ENCODE results near the gene SOBP. TPM values are rescaled to one million over a fixed set of nuclear protein-coding genes. Genes with fewer than 3 reads are reported as not detected.

SOBP gene
- polyA plus RNA-seq, 10 donors = 12.7 to 19.1 (median 15.4) TPM

DNA sequence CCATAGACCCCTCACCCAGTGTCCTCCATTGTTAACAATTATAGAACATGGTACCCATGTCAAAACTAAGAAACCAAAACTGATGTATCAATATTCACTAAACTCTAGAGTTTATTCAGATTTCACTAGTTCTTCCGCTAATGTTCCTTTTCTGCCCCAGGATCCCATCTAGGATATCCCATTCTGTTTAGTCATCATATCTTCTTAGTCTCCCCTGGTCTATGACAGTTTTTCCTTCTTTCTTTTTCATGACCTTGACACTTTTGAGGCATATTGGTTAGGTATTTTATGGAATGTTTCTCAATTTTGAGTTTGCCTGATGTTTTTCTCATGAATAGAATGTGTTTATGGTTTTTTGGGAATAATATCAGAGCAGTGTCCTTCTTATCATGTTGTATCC is 187.5 kb downstream of the SOBP start:
- DNase-seq = no peak

GRCh38 chr6:107679457-107679856 is 189.5 kb downstream of the SOBP start:
- peak; percentile 60 to 85 (median 63) for DNase-seq

DNA sequence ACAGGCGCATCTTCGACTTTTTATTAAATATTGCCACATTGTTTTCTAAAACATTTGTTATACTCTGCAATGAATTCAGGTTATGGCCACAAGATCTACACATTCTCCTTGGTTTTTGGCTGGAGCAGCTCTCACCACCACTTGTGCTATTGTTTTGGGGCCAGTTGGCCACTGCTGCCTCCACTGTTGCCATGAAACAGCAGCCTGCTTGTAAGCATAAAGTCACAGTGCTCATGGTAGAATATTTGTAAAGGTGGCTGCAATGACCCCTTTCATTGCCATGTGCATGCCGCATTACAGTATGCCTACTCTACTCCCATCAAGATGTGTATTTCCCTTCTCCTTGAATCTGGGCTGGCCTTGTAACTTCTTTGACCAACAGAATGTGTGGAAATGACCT is 192.8 kb downstream of the SOBP start:
- DNase-seq = no peak

- DNase-seq = no peak
These were observed 193.3 kb downstream of the SOBP start for GRCh38 chr6:107683183-107683582.

DNA sequence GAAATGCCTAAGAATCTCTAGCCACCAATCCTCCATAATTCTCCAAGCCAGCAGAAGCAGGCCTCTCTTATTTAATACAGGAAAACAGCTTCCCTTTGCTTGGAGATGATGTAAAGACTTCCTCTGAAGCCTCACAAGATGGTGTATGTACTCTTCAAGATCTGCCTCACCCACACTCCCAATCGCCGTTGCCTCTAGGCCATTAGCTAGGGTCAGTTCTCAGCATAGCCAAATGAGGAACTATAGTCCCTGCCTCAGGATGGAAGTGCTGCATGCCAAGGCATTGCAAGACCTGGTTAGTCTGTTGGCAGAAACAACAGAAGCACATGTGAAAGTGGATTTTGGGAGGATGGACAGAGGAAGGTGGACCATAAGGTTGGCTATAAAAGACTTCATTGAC is 195.1 kb downstream of the SOBP start:
- DNase-seq = no peak

GRCh38 chr6:107689190-107689589 is 199.3 kb downstream of the SOBP start:
- no peak for DNase-seq

GRCh38 chr6:107689951-107690642 is 200.2 kb downstream of the SOBP start:
- DNase-seq = peak; percentile 41 to 89 (median 74)

DNA sequence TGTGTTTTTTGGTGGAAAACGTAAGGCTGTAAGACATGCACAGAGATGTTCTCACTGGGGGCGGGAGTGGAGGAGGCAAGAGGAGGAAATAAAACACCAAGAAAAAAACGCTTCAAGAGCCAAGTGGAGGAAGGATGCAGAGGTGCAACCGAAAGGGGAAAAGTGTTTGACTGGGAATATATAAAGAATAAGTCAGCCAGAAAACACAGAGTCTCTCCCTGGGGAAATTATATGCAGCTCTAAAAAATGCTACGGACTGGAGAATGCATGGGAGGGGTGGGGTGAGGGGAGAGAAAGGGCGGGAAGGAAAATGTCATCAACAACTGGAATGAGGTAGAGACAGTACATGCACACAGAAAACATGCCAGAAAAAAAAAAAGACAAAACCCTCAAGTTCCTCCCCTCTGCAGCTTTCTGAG is 200.7 kb downstream of the SOBP start:
- peak; percentile 90 to 95 (median 90) for DNase-seq

GRCh38 chr6:107691062-107691751 is 201.3 kb downstream of the SOBP start:
- DNase-seq = peak; percentile 77 to 93 (median 92)

DNA sequence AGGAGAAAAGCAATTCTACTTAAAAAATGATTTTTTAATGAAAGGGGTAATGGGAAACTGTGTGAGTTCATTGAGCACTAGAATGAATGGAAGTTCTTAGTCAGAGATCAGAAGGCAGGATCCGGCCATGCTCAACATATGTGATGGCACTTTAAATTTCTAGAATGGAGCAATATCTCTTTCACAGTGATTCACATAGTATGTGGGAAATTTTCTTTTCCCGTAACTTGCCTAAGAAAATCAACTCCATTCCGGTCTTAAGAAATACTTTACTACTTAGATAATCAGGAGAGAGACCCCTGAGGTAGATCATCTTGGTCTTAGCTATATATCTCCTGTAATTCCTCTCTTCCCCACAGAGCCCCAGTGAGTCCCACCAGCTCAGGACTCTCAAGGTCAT is 202.4 kb downstream of the SOBP start:
- peak in 2 of 3 donors; percentile 45 to 66 for DNase-seq

- DNase-seq = no peak
These were observed 205.3 kb downstream of the SOBP start for GRCh38 chr6:107695061-107695720.

GRCh38 chr6:107697682-107698081 is 207.8 kb downstream of the SOBP start:
- peak in 1 of 3 donors; percentile 63 for DNase-seq

GRCh38 chr6:107698146-107698545 is 208.2 kb downstream of the SOBP start:
- peak in 1 of 3 donors; percentile 39 for DNase-seq

DNA sequence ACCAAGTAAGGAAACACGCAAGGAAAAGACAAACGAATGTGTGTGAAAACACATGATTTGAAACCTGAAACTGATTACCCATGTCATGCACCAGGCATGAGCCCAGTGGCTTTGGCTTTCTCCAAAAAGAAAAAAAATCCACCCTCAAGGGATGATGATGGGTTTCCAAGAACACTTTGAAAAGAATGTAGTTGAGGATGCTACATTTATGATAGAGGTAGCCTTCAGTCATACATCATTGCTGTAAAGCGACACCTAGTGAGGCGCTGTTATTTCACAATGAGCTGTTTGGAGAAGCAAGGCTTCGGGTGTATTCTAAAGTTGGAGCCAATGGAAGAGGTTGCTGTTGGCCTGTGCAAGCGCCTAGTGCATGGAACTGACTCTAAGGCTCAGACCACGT is 209.3 kb downstream of the SOBP start:
- DNase-seq = no peak

DNA sequence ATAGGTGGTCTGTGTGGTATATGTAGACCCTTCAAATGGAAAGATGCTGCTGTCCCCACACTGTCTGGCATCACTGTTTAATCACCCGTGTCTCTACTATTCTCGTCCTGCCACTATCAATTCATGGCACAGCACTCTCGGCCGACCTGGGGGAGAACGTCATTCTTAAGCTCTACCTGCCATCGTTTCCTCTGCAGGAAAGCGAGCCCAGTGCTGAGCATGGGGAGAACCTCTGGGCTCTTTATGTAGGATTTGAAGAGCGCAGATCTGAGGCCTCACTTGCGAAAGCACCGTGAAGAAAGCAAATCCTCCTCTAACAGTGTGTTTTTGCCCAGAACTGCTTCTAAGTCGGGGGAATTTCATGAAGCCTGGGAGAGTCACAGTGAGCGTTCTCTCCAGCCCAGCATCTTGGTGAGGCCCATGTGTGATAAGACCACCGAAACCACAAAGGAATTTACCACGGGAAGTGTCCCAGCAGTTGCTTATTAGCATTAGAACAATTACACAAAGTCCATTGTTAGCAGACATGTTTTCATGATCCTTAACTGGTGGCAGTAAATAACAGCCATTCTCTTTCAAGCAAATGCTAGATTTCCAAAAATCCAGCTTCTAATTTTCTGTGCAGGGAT is 209.9 kb downstream of the SOBP start:
- DNase-seq = no peak

GRCh38 chr6:107703606-107704005 is 213.7 kb downstream of the SOBP start:
- DNase-seq = no peak

GRCh38 chr6:107704347-107705013 is 214.6 kb downstream of the SOBP start:
- peak; percentile 61 to 87 (median 76) for DNase-seq

DNA sequence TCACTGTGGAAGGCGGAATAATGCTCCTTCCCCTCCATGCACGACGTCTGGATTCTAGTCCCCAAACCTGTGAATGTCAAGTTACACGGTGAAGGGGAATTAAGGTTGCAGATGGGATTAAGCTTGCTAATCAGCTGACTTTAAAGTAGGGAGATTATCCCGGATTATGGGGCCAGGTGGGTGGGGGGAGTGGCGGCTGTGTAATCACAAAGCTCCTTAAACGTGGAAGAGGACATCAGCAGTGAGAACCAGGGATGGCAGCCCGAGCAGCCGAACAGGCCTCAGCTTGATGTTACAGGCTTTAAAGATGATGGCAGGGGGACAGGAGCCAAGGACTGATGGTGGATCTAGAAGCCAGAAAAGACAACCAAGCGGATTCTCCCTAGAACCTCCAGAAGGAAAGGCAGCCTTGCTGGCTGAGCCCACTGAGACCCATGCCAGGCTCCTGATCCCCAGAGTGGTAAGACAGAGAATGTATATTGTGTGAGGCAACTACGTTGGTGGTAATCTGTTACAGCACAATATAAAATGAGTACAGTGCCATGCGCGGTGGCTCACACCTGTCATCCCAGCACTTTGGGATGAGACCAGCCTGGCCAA is 216.7 kb downstream of the SOBP start:
- DNase-seq = no peak

DNA sequence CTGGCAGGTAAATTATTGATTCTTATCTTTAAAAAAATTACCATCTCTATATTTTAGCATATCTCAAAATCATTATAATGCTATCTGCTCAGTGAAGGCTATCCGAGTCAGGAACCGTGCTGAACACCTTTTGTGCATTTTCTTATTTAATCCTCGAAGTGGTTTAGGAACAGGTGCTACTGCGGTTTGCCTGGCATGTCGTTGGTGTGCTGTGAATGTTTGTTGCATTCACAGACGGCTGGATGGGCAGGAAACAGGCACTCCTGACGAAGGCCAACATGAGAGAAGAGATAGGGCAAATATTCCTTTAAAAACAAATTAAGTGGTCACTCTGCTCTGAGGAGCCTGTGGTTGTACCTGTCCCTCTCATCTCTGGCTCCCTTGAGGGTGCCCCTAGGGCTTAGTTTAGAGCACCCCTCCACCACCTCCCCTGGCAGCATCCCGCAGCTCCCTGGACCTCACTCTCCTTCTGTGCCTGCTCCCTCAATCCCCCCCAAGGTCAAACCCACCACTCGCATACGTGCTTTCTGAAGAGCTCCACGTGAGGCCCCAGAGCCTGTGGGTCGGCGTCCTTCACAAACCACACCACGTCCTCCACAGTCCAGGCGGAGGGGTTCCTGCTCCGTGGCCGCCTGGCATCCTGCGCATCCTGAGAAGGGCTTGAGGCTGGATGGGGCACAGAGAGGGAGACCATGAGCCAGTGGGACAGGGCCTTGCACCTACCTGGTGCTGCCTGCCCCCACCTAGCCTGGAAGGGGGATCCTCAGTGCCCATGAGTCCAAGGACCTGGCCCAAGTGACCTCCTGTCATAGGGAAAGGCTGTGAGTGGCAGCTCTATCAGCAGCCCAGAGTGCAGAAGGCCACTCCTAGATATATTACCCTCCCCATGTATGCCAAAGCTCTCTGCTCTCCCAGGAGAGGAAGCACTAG is 217.7 kb downstream of the SOBP start:
- DNase-seq = no peak

GRCh38 chr6:107708435-107708834 is 218.5 kb downstream of the SOBP start:
- DNase-seq = no peak

Measured in muscle of back (tissue), 11 donors.